Superior temporal gyrus (tissue), 1 donor: Measurements from ENCODE around the gene SLC6A9.

Experiments
- DNase-seq: peaks from one replicate; pipeline ENCODE4 v3.0.0-alpha.2; 2016; ENCODE audit errors: extremely low spot score

Gene SLC6A9

DNA sequence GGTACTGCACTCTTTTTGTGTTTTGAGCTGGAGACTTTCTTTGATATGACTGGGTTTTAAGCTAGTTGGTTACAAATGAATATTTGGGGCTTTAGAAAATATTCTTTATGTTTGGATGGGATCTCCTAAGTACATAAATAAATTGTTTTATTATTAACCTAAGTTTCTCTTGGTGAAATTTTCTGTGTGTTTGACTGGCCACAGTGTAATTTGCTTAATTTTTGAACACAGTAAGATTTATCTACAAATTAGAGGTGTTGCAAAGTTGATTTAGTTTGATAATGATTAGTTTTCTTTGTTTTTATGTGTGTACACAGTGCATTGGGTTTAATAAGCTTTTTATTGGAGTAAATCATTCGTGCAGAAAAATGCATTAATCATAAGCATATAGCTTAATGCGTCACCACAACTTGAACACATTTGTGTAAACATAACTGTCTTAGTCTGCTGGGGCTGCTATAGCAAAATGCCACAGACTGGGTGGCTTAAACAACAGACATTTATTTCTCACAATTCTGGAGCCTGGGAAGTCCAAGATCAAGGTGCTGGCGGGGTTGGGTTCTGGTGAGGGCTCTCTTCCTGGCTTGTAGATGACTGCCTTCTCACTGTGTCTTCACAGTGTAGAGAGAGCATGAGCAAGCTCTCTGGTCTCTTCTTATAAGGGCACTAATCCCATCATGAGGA is 17.4 kb upstream of the SLC6A9 start:
- DNase-seq = no peak

DNA sequence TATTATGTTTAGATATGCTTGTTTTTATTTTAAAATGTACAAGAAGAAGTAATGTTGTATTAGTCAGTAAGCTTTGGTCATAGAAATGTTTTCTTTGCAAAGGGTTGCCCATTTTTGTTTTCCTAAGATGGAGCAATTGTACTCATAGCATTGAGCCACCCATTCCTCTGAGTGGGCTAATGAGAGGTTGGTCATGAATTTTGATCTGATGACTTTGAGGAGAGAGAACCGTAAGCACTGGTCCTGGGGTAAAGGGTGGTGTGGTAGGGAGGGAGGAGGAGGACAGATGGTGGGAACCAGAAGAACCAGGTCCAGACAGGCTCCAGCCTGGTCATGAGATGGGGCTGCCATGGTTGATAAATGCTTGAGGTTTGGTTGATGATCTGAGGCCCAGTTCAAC is 15.9 kb upstream of the SLC6A9 start:
- no peak for DNase-seq

- DNase-seq = no peak
Observed at GRCh38 chr1:44045064-44045463, 13.8 kb upstream of the SLC6A9 start.

DNA sequence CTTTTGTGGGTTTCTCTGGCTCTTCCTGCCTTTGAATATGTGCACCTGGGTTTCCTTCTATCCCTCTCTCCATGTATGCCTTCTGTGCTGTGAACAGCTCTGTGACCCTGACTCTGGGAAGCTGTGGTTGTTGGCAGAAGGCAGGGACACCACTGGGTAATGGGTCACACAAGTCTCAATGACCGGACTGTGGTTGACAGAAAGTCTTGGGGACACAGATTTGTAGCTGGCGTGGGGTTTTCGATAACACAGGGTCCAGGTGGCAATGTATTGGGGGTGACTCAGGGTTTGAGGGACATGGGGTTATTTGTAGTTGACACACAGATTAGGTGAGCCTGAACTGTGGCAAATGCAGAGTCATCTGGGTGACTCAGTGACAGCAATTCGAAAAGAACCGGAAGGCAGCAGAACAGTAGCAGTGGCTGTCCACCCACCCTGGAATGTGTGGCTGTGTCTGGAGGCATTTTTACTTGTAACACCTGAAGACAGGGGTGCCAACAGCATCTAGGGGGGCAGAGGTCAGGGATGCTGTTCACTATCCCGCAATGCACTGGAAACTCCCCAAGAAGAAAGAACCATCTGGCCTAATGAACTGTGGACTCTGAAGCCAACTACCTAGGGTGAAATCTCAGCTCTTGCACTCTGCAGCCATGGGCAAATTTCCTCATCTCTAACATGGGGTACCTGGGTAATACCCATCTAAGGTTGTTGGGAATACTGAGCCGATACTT is 13.0 kb upstream of the SLC6A9 start:
- no peak for DNase-seq

GRCh38 chr1:44043176-44044070 is 12.2 kb upstream of the SLC6A9 start:
- DNase-seq = no peak

DNA sequence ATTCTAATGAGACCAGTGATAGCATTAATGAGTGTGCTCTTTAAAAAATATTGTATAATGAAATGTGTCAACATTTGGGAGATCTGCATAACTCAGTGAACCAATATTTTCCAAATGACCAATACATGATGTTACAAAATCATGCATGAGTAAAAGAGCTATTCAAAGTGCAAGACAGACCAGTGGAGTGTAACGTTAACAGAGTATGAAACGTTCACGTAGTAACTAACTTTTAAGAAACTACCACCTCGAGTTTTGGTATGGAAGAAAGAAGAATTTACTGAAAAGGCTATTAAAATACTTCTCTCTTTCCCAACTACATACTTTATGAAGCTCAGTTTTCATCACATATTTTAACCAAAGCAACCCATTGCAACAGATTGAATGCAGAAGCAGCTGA is 9.6 kb upstream of the SLC6A9 start:
- DNase-seq = no peak

- no peak for DNase-seq
Observed at GRCh38 chr1:44040418-44040817, 9.2 kb upstream of the SLC6A9 start.

GRCh38 chr1:44038876-44039657 is 7.8 kb upstream of the SLC6A9 start:
- no peak for DNase-seq

DNA sequence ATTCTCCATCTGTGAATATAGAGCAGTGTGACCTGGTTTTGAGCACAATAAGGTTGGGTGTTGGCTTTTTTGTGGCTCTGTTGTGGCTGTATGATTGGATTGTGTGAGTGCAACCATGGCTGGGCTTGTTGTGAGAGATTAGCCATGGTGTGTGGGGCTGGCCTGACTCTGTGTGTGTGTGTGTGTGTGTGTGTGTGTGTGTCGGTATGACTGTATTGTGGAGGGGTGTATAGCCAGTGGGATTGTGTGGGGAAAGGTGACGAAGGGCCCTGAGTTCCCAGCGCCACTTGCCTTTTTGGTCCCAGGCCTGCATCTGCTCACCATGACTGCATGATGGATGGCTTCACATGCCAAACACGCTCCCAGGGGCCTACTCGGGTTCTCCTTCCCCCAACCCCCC is 5.9 kb upstream of the SLC6A9 start:
- DNase-seq = no peak

- peak; percentile 89 for DNase-seq
Observed at GRCh38 chr1:44036409-44037139, 5.3 kb upstream of the SLC6A9 start.

- no peak for DNase-seq
Observed at GRCh38 chr1:44035726-44036408, 4.6 kb upstream of the SLC6A9 start.

GRCh38 chr1:44034976-44035716 is 3.9 kb upstream of the SLC6A9 start:
- DNase-seq = no peak

GRCh38 chr1:44034423-44034822 is 3.2 kb upstream of the SLC6A9 start:
- no peak for DNase-seq

DNA sequence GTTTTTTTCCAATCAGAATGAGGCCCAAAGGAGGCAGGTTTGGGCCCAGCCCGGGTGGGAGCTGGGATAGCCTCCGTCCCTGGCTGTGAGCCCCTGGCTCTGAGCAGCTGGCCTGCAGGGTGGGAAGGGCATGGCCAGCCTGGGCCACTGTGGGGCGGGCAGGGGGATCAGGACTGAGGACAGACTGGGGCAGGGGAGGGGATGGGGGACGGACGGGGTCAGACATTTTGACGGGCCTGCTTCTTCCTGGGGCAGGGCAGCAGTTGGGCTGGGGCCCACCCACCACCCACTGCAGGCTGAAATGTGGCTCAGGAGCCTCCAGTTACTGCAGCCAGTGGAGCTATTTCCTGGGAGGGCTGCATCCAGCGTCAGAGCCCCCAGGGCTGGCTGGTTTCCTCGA is 2.5 kb upstream of the SLC6A9 start:
- no peak for DNase-seq

DNA sequence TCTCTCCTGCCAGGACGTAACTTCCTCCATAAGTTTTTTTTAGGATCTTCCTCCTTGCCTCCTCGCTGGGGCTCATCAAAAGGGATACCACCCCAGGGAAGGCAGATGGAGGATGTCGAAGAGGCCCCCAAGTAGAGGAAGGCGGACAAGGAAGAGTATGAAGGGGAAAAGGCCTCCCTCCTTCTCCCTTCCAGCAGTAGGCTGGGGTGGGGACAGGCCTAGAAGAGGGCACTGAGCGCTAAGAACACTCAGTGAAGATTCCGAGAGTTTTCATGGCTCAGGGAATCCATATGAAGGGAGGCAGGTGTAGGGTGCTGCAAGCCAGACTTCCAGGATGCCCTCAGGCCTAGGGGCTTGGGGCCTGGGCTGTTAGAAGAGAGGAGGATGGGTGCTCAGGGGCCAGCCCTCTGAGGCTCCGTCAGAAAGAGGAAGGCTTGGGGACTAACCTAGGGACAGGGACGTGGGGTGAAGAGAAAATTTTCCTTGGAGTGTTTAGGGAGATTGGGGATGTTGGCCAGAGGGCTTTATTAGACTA is 1.8 kb upstream of the SLC6A9 start:
- no peak for DNase-seq

- no peak for DNase-seq
Observed at GRCh38 chr1:44032170-44032790, 1.0 kb upstream of the SLC6A9 start.

DNA sequence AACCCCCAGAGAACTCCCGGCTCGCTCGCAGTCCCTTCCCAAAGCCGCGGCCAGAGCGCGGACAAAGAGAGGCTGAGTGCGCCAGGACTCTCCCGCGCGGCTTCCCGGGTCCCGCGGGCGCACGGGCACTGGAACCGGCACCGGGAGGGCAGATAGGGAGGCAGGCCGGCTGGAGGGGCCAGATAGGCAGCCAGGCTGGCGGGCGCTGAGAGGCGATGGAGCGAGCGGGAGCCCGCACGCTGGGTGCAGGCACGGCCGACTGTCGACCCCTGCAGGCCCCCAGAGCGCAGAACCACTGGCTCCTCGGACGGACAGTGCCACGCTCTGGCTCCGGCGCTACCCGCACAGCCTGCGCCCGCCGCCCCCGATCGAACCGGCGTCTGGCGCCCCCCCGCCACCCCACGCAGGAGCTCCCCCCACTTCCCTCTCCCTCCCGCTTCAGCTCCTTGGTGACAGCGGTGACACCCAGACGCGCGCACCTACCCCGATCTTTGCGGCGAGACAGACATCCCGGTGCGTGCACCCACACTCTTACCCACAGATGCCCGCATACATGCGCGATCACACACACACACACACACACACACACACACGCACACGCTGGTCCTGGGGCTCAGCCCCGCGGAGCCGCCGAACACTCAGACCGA is 534 bp downstream of the SLC6A9 start:
- peak; percentile 66 for DNase-seq

- peak; percentile 89 for DNase-seq
Observed at GRCh38 chr1:44029911-44030604, 1.2 kb downstream of the SLC6A9 start.
